Myocyte (in vitro differentiated cells): Measurements from ENCODE around the gene SLC24A4. TPM values are rescaled to one million over a fixed set of nuclear protein-coding genes. Genes with fewer than 3 reads are reported as not detected.
A peak's percentile ranks its signal among the peaks of the same experiment; 100 is the strongest.

Experiments
- DNase-seq: peaks from one replicate; pipeline ENCODE4 v3.0.0-alpha.2; 2012; ENCODE audit warnings: low read depth
- total RNA-seq: library from RNA; depleted of rRNA; stranded (reverse); fragments of >200 nt; gene quantifications from 2 replicates; pipeline ENCODE4 v1.2.3, GENCODE V29; 2014

Gene SLC24A4
- total RNA-seq, 1 donor from 2014 or later = not detected

- peak; percentile 21 for DNase-seq
Observed at GRCh38 chr14:92473261-92473968, 150.4 kb downstream of the SLC24A4 start.

DNA sequence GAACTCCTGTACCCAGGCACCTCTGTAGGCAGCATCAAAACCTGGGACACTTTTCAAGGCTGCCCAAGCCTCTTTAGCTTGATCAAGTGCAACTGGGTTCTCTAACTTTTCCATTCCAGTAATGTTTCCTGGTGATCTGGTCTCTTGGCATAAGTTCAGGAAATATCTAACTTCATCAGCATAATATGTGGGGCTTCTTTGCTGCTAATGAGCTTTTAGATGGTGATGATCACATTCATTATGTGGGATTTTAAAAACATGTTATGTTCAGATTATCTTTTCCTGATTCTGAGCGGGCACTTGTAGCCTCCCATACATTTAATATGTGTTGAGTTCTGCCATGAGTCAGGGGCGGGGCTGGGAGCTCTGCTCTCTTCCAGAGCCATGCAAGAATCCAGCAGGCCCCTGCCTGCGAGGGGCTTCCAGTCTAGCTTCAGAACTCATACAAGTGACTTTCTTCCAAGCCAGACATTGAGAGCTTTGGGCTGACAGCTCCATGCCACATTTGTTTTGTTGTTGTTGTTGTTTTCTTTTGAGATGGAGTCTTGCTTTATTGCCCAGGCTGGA lies 151.1 kb downstream of the SLC24A4 start:
- no peak for DNase-seq

DNA sequence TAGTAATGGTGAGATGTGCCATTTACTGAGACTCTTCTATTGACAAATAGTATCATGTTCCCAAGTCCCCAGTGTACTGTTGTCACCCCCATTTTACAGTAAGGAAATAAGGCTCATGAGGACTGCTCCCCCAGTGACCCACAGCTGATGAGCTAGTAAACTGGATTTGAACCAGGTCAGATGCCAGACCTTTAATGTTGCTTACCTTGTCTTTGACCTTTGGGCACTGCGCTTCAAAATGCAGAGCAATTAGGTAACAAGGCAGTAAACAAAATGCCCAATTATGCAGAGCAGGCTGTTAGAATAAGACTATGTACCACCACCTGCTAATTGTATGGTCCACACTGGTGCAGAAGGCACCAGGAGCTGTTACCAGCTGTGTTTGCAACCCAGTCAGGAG lies 152.1 kb downstream of the SLC24A4 start:
- no peak for DNase-seq

- no peak for DNase-seq
Observed at GRCh38 chr14:92475451-92476187, 152.7 kb downstream of the SLC24A4 start.

- DNase-seq = no peak
Observed at GRCh38 chr14:92480856-92481255, 157.9 kb downstream of the SLC24A4 start.

DNA sequence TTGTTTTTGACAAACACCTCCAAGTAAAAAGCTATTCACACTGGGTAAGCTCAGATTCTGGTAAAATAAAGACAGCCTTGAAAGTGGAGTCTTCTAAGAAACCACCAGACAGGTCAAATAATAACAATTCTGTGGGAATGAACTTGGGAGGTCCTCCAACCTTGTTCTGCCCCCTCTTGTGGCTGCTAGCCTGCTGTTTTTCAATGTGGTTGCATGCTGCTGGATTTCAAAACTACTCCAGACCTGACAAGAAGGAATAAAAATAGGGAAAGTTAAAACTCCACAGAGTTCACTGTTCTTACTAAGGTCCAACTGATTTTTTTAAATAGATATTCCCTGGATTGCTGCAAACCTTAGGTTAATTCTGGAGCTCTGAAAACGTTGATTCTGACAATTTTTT lies 158.4 kb downstream of the SLC24A4 start:
- no peak for DNase-seq

GRCh38 chr14:92481811-92482555 lies 159.0 kb downstream of the SLC24A4 start:
- DNase-seq = no peak

DNA sequence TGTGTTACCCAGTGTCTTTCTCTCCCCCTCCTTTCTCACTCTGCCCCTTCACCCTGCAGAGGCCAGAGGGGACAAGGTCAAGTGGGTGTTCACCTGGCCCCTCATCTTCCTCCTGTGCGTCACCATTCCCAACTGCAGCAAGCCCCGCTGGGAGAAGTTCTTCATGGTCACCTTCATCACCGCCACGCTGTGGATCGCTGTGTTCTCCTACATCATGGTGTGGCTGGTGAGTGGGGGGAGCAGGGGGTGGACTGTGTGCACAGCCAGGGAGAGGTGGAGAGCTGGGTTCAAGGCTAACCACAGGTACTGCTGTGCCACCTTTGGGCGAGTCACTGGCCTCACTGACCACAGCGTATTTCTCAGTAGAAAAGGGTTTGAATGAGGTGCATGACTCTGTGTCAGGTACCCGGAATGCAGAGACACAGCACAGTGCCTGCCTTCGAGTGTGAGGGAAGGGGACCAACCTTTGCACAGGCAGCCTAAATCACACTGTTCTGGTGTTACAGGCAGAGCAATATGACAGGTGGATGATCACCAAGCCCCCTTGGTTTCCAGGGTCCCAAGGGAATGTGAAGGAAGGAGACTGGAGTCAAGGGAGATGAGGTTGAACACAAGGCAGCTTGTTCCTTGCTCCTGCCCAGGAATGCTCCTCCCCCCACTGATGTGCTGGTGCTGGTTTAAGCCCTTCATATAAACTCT lies 159.8 kb downstream of the SLC24A4 start:
- DNase-seq = no peak

DNA sequence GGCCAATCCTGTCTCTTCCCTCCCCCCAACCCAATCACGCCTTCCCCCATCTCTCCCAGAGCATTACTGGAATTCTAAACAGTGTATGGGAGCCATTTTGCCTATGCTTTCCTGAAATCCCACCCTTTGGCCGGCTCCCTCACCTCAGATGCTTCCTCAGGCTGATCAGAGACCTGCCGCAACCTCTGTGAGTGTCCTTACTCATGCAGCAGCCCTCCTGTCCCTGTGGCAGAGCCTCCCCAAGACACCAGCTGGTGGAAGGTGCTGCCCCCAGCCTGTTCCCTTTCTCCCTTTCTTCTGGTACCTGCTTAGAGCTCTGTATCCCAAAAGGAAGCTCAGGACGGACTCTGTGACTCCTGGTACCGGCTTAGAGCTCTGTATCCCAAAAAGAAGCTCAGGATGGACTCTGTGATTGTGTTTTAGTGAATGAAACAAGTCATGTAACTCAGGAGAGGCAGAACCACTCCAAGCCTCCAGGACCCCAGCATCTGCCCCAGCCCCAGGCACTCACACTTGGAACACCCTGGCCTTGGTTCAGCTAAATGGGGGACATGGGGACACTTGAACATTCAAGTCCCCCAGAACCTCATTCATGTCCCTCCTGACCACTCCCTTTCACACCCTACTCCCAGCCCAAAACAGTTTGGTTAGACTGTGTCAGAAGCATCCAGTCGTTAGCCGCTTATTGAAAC lies 161.3 kb downstream of the SLC24A4 start:
- DNase-seq = no peak

- no peak for DNase-seq
Observed at GRCh38 chr14:92486881-92487280, 163.9 kb downstream of the SLC24A4 start.

- DNase-seq = no peak
Observed at GRCh38 chr14:92487513-92488133, 164.7 kb downstream of the SLC24A4 start.

GRCh38 chr14:92489394-92490238 lies 166.7 kb downstream of the SLC24A4 start:
- no peak for DNase-seq

GRCh38 chr14:92490239-92490959 lies 167.4 kb downstream of the SLC24A4 start:
- DNase-seq = no peak

GRCh38 chr14:92491782-92492181 lies 168.8 kb downstream of the SLC24A4 start:
- DNase-seq = no peak

DNA sequence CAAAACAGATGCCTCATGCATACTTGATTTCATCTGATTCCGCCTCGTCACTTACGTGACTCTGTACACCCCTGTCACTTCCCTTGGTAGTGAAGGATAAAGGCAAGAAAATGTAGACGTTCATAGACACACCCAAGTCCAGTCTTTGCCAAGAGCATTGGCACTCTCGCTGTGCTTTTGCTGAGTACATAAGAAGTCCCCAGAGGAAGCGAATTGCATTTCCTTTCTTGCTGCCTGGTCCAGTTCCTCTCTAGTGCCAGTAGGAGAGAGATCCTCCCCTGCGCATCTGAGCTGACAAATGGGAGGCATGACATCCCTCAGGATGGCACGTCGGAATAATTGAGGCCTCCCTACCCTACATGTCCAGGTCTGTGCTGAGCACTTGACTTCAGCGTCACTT lies 169.3 kb downstream of the SLC24A4 start:
- DNase-seq = no peak

DNA sequence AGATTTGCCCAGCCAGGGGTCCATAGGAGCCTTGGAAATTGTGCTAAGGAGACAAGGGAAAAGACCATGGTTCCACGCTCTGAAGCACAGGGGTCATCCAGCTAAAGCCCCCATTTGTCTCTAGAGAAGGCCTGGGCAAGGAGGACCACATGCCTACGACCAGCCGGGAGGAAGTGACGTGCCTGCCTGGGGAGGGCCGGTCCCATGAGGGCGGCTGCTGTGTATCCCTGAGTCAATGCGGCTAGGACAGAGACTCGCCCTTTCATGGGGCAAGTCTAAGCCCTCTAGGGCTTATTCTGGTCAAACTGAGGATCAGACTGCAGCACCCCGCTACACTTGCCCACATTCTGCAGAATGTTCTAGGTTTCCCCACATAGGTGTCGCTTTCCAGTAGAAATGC lies 170.1 kb downstream of the SLC24A4 start:
- DNase-seq = no peak

DNA sequence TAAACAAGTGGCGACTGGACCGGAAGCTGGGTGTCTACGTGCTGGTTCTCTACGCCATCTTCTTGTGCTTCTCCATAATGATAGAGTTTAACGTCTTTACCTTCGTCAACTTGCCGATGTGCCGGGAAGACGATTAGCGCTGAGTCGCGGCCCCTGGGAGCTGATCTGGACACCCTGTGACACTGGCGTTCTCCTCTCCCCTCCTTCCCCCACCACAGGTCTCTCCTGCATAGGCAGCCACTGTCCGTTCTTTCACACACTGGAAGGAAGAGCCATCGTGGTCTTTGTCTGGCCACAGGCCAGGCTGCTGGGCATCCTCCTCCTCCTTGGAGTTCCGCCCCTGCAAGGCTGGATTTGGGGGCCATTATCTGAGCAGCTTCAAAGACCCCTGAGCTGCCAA lies 170.5 kb downstream of the SLC24A4 start:
- no peak for DNase-seq

DNA sequence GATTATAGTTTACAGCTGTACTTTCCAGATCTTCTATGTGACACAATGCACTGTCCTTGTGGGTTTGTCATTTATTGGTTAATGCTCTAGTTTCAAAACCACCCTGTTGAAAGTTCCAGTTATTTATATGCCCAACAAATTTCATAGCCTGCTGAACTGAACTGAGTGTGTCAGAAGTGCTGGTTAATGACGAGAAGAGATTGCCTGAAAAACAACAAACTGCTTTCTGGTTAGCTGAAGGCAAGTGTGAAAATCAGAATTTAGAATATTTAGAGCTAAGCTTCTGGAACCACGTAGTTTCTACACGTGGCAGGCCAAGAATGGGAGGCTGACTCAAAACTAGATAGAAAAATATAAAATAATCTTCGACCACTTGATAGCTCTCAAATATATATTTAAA lies 171.5 kb downstream of the SLC24A4 start:
- DNase-seq = no peak

- no peak for DNase-seq
Observed at GRCh38 chr14:92495027-92495426, 172.1 kb downstream of the SLC24A4 start.
